HL-60 (cell line): Measurements from ENCODE around the gene HVCN1.

Experiments
- CTCF ChIP-seq: IDR thresholded peaks from one replicate; pipeline ENCODE4 v1.5.1; 2011; ENCODE audit warnings: low read length, control low read depth, inconsistent platforms; ENCODE audit not compliant: insufficient read depth
- POLR2AphosphoS5 ChIP-seq: IDR thresholded peaks from 2 replicates; pipeline ENCODE4 v1.6.1; 2012; ENCODE audit warnings: low read depth

- TF ChIP-seq CTCF = no peak
- TF ChIP-seq POLR2AphosphoS5 = no peak
These were observed 31.6 kb upstream of the HVCN1 start for GRCh38 chr12:110720516-110720915.
